AG10803 (cell line): ENCODE measurements around the gene FAM83G.
"Not testable (repeated sequence)": the region's sequence is repeated elsewhere in the genome, so short reads cannot be mapped to it uniquely, and the experiment has no call there.

ENCODE experiments used
- DNase-seq: peaks from one replicate; pipeline ENCODE4 v3.0.0; 2010; ENCODE audit warnings: low read depth
- H3K4me3 ChIP-seq: 2 replicates; pipeline ENCODE4 v1.5.1; 2011; ENCODE audit warnings: mild to moderate bottlenecking, low read length, control low read depth
- CTCF ChIP-seq: conservative IDR thresholded peaks from 2 replicates; pipeline ENCODE4 v1.5.1; 2011; ENCODE audit warnings: mild to moderate bottlenecking, low read length, control low read depth, inconsistent platforms

The FAM83G gene

DNA sequence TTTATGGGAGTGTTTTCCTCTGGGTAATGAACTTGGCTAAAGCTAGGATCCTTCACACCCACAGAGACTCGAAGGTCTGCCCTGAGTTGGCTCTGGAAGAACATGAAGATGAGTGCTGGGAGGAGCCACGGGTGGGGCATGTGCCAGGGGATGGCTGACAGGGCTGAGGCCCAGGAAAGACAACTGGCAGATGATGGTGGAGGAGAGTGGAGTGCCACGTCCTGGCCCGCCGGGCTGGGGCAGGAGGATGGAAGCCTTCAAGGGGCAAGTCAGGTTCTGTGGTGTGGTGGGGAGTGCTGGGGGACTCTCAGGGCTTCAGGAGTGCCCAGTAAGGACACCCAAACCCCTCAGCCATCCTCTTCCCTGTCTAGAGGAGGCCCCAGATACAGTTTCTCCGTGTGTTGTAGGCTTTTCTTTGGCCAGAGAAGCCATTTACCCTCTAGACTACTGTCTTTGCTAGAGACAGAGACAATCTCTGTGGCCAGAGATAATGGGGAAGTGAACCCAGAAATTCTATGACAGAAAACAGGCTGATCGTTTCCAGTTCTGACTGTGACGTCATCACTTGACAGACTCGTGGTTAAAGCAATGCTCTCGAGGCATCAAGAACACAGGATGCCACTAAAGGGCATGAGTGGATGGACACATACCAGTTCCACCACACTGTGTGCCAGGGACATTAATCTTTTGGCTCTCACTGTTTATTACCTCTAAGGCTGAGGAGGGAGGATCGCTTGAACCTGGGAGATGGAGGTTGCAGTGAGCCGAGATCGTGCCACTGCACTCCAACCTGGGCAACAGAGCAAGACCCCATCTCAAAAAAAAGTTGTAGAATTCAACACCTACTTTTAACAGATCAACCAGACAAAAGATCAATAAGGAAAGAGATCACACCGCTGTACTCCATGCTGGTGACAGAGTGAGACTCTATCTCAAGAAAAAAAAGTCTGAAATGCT lies 71.2 kb downstream of the FAM83G start:
- no peak for DNase-seq
- H3K4me3 ChIP-seq: no peak overlapping the region
- no peak for TF ChIP-seq CTCF

DNA sequence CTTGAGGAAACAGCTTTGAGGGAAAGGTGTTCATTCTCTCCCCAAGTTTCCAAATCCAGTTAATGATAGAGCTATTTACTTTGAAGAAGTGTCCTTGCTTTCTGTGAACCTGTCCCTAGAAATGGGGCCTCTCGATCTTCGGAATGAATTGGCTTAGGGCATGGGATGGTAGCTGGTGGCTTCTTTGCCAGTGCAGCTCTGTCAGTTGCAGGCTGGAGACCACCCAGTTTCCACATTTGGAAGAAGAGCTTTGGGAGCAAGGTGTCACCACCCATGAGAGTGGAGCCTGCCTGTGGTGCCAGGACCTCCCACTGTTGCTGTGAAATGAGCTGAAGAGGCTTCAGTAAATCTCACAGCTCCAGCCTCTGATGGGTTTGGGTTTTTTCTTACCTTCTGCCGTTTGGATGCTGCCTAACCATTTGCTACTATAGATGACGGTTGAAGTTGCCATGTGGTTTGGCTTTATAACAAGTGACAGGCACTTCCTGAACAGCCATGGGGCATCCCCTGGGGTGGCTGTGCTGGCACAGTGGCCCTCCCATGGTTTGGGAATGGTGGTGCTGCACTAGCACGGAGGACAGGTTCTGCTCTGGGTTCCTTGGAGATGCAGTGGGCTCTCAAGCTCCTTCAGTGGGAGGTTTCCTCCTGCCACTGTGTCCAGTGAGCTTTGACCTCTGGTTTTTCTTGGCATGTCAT lies 72.1 kb downstream of the FAM83G start:
- H3K4me3 ChIP-seq: no peak overlapping the region
- TF ChIP-seq CTCF: no peak
- DNase-seq: no peak

DNA sequence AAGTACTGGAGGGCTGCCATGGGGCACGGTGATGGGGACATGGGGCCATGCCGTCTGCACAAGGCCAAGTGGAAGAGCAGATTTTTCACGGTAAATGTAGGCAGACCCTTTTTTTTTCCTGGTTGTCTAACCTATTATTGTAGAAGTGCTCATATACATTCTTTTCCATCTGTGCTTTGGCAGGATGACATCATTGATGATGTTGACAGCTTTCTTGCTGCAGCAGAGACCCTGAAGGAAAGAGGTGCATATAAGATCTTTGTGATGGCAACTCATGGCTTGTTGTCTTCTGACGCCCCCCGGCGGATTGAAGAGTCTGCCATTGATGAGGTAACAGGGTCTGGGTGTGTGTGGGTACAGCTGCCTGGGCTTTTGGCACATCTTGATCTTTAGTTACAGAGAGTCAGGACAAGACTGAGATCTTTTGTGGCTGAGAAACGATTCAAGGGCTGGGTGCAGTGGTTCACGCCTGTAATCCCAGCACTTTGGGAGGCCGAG lies 75.9 kb downstream of the FAM83G start:
- no peak for TF ChIP-seq CTCF
- no peak for DNase-seq

DNA sequence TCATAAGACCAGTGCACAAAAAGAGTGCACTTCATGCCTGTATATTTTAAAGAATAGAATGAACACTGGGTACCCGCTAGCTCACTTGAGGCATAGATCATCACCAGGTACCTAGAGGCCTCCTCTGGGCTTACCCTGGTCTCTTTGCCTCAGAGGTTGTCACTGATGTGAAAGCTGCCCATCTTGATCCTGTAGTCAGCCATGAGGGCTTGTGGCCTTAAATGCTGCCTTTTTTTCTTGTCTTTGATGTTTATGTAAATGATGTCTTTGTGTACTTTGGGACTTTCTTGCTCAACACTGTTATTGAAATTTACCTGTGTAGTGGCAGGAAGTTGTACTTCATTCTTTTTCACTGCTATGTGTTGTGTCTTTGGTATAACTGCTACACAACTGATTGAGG lies 79.4 kb downstream of the FAM83G start:
- TF ChIP-seq CTCF: no peak
- DNase-seq: no peak
- H3K4me3 ChIP-seq: no peak overlapping the region

More for the DNA sequence above, 75.9 kb downstream of the FAM83G start:
- H3K4me3 ChIP-seq: no peak overlapping the region

- H3K4me3 ChIP-seq, DNase-seq: not testable (repeated sequence)
Observed at GRCh38 chr17:18922596-18922995, 82.0 kb downstream of the FAM83G start.

- TF ChIP-seq CTCF: no peak
- H3K4me3 ChIP-seq: no peak overlapping the region
- DNase-seq: no peak
Observed at GRCh38 chr17:18921912-18922451, 82.6 kb downstream of the FAM83G start.

DNA sequence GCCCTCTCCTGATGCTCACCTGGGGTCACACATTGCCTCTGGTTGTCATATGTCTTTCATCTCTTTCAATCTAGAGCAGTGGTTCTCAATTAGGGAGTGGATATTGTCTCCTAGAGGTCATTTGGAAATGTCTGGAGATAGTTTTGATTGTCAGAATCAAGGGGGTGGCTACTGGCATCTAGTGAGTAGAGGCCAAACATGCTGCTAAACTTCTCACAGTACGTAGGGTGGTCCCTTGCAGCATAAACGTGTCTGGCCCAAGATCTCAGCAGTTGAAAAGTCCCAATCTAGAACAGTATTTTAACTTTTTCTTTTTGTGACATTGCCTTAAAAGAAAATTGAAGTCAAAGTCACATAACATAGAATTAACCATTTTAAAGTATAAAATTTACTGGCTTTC lies 83.1 kb downstream of the FAM83G start:
- no peak overlapping the region for H3K4me3 ChIP-seq
- TF ChIP-seq CTCF: no peak
- DNase-seq: no peak
